Tibial nerve (tissue), 3 donors: ENCODE results near the gene THSD4.

Experiments
- CTCF ChIP-seq, 5 experiments: fragments of 200-600 bp in 3 of 5; fragments of 450-650 bp in 2 of 5; sonication (generic) in 3 of 5; IDR thresholded peaks; one replicate each; pipeline ENCODE4 v1.5.1; 2016 to 2019; ENCODE audit warnings: antibody characterized with exemption in 5 of 5, mild to moderate bottlenecking in 3 of 5, moderate library complexity in 2 of 5
- POLR2A ChIP-seq, 2 donors: fragments of 450-650 bp; IDR thresholded peaks; one replicate each; pipeline ENCODE4 v1.6.1; 2017; ENCODE audit warnings: antibody characterized with exemption in 2 of 2, mild to moderate bottlenecking in 2 of 2, moderate library complexity in 2 of 2

GRCh38 chr15:71105444-71105843 is 9.8 kb upstream of the THSD4 start:
- TF ChIP-seq POLR2A (IDR thresholded peaks at IDR 0.05) (no peak), CTCF (IDR thresholded peaks at IDR 0.05) (no peak)
